GM18951 (cell line): ENCODE data around the gene PLET1.

Source experiments
- POLR2A ChIP-seq: IDR thresholded peaks from 4 replicates; pipeline ENCODE4 v1.6.1; 2011; ENCODE audit warnings: mild to moderate bottlenecking; ENCODE audit not compliant: insufficient read length, insufficient read depth; ENCODE audit errors: extremely low read depth
- in situ Hi-C: fragments of 300-500 bp; cut with MboI; formaldehyde crosslinking; loops from one replicate; pipeline ENCODE4 v1.12.0; 2022; ENCODE audit warnings: low sequenced_read_pairs, mixed read lengths, inconsistent platforms; ENCODE audit not compliant: unreplicated experiment

The PLET1 gene

DNA sequence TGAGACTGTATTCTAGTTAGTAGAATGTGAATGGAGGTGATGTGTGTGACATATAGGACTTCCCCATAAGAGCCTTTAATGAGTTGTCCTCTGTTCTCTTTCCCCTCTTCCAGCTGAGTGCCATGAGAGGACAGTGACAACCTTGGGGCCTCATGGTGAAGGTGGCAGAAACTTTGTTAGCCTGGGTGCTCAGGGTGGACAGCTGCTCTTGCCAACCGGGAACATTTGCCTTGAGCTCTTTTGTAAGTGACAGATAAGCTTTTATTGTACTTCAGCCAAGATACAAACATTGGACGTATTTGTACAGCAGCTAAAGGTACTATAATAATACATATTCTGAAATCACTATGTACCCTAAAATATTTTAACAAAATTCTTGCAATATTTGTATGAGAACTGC is 33.0 kb upstream of the PLET1 start:
- TF ChIP-seq POLR2A = no peak
- in situ Hi-C loops = loop anchor here (25.0 kb wide), 1 partner anchor 994 kb away; no protein-coding TSS in a partner anchor

DNA sequence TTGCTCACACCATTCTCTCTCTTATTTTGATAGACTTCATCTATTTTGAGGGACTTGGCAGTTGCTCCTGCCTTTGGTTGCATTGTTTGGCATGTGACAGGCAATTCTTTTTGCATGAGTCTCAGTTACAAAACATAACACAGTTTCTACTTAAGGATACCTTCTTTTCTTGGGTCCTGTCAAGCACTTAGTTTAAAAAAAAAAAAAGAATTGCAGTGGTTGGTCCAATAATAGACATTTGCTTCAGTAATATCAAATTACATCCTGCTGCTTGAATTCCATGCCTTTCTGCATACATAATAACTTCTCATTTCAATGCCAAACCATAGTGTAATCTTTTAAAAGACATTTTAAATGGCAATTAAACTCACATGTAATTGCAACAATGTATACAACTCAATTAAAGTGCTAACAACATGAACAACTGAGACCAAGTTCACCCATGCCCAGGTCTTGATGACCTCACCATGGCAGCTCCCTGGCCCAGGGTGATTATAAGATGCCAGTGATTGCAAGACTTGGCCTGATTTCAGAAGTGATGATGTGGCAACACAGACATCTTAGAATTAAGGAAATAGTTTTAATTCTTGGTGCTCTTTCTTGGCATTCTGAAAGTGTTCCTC is 32.2 kb upstream of the PLET1 start:
- no peak for TF ChIP-seq POLR2A
- in situ Hi-C loops = loop anchor here (25.0 kb wide), 1 partner anchor 994 kb away; no protein-coding TSS in a partner anchor

DNA sequence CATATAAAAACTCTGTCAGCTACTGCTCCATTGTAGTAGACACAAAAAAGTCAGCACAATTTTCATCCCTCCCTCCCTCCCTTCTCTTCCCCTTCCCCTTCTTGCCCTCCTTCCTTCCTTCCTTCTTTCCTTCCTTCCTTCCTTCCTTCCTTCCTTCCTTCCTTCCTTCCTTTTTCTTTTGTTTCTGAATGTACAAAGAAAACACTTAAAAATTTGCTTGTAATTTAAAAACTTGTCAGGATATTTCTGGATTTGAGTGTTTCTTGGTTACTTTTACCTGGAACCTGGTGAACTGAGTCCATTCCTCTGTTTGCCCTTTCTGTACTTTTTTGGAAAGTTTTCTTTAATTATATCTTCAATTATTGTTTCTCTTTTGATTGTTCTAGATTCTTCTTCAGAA is 31.5 kb upstream of the PLET1 start:
- in situ Hi-C loops = loop anchor here (25.0 kb wide), 1 partner anchor 995 kb away; no protein-coding TSS in a partner anchor
- TF ChIP-seq POLR2A = no peak

DNA sequence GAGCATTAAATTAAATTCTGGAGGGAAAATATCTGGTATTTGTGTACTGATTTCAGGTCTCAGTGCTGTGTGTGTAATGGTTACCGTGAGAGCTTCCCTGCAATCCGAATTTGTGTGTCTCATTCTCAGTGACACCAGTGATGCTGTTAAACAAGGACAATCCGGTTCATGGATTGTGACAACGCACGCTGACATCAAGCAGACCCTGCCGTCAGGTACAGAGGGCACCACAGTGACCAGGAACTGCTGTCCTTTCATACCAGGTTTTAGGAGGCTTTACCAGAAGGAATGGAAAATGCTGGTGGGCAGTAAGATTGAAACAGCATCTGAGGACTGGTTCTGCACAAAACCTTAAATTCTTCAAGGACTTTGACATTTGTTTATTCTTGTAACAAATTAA is 30.5 kb upstream of the PLET1 start:
- no peak for TF ChIP-seq POLR2A
- in situ Hi-C loops = loop anchor here (25.0 kb wide), 1 partner anchor 996 kb away; no protein-coding TSS in a partner anchor

DNA sequence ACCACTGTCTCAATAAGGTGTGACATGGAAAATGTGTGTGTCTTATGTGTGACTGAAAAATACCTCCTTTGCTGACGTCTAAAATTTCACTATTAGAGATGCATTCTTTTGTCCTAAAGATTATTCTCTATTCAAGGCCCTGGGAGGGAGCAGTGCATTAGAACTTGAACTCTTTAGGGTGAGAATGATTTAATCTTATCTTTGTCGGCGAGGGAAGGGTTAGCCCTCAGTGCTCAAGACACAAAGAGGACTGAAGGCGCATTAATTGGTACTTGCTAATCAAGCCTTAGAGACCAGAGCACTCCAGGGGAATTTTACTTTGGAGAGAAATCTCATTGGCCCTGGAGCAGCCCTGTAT is 29.8 kb upstream of the PLET1 start:
- TF ChIP-seq POLR2A = no peak
- in situ Hi-C loops = loop anchor here (25.0 kb wide), 1 partner anchor 997 kb away; no protein-coding TSS in a partner anchor

DNA sequence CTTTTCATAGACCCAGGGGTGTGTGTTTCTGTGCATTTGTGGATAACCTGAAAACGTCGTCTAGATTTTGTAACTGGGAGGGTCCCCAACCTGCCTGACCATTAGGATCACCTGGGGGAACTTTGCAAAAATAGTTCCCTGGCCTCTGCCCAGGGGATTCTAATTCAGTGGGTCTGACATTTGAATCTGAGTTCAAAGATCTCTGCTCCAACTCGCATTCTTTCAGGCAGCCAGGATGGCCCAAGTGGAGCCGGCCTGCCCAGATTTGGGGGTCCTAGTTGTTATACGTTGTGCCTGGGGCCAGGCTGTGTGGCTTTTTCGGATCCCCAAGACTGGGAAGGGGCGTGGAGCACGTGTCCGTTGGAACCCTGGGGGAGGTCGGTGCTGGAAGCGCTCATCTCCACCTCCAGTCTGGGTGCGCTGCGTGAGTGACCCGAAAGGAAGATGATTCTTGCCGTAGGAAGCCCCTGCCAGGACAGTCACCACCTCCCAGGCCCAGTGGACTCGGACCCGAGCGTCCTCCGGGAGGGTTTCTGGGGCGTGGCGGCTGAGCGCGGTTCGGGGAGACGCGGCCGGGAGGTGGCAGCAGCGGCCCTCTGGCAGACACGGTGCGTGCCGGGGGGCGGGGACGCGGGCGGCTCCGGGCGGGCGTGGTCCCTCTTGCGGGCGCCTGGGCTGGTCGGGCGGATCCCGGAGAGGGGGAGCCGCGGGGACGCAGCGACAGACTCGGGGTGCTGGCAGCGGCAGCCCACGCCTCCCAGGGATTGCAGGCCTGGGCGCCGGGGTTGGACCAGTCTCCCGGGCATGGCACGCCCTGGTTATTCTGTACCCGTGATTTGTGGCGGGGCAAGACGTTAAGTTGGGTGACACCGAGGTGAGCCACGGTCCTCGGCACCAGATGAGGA is 29.2 kb upstream of the PLET1 start:
- in situ Hi-C loops = loop anchor here (5.0 to 25.0 kb wide), 2 partner anchors 68 to 997 kb away; no protein-coding TSS in a partner anchor
- no peak for TF ChIP-seq POLR2A

DNA sequence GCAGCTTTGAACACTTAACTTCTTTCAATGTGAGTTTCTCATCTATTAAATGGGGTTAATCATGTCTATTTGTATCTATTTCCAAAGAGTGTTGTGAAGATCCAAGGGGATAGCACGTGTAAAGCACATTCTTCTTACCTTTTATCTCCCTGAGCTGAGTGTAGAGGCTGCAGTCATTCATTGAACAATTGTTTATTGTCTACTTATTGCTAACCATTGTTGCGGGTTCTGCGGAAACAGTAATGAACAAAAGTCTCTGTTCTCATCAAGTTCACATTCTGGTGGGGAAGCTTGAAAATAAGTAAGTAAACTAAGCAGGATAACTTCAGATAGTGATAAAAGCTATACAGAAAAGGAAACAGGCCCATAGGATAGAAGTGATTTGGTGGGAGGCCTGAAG is 27.4 kb upstream of the PLET1 start:
- in situ Hi-C loops = loop anchor here (5.0 to 25.0 kb wide), 2 partner anchors 66 to 999 kb away; no protein-coding TSS in a partner anchor
- no peak for TF ChIP-seq POLR2A

DNA sequence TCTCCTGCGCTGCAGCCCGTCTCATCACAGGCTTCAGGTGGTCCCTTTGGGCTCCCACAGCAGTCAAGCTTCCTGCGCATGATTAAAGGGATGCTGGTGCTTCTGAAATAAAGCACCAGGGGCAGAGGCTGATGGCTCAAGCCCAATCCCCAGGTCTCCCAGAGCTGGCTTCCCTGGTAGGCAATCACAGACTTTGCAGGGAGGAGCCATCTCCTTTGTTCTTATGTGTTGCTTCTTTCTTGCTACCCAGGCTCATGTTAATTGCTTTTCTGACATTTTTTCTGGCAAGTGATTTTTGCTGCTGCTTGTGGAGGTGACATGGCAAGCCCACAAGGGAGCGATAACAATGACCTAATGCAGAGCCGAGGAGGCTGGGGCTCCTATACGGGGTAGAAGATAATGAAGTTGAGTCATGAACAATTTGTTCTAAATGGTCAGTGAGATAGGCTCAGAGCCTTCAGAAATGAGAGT is 25.2 kb upstream of the PLET1 start:
- no peak for TF ChIP-seq POLR2A
- in situ Hi-C loops = loop anchor here (5.0 to 25.0 kb wide), 2 partner anchors 64 to 1001 kb away; no protein-coding TSS in a partner anchor

DNA sequence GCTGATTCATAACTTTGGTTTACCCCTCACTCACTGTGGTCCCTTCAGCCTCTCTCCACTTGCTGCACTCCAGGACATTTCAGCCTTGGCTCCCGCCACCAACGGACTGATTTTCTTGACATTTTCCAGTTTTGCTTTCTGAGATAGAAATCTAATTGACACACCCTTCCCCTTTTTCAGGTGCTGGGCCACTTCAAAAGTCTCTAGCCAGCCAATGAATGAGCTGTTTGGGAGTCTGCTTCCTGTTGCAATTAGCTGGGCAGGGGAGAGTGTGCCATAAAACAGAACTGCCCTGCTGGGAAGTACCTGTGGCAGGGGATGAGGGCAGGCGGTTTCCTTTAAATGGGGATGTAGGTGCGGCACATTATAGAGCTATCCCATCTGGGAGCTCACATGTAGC is 21.1 kb upstream of the PLET1 start:
- in situ Hi-C loops = loop anchor here (25.0 kb wide), 1 partner anchor 1006 kb away; no protein-coding TSS in a partner anchor
- TF ChIP-seq POLR2A = no peak

DNA sequence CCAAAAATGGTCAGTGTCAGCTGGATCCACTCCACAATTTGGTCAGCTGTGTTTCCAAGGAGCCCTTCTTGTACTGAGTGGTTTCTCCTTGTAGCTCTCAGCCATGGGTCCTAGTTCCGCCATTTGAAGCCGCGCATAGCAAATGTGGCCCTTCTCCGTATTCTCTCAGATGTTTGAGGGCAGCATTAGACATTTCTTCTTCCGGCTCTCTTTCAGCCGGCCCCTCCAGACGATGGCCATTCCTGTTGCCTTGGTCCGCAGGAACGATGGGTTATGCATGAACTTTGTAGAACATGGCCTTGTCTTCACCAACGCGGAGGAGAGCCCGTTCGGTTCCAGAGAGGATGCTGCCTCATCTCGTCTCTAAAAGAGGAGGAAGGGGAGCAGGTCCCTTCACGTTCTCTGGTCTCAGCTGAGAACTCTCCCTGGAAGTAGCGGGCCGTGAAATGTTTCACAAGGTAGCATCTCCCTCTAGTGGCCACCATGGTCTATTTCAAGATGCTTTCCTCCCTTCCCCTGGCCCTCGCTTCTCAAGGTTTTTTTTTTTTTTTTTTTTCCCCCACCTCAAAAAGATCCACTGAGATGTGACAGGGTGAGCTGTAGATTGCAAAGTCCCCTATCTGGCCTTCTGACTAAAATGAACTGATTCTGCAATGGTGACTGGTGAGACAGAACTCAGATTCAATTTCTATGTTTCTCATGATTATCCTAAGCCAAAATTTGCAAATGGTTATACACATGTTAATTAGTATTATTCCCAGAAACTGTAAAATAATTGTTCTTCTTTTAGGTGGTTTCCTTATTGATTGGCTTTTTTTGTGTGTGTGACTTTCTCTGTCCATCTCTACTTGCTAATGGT is 19.8 kb upstream of the PLET1 start:
- TF ChIP-seq POLR2A = no peak
- in situ Hi-C loops = loop anchor here (25.0 kb wide), 1 partner anchor 1007 kb away; no protein-coding TSS in a partner anchor

DNA sequence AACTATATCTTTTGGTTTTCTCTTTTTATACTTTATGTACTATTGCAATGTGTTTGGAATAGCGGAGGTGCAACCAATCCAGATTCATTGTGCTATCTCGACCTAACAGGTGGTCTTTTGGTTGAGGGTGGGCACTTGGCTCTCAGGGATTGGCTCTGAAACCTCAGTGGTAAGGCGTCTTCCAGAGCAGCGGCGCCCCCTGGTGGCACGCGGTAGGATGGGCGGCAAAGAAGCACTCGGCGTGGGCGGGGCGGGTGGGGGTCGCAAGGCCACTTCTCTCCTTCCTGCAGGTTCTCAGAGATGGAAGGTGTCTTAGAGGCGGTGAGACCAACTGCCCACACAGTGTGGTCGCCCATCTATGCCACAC is 19.2 kb upstream of the PLET1 start:
- in situ Hi-C loops = loop anchor here (25.0 kb wide), 1 partner anchor 1007 kb away; no protein-coding TSS in a partner anchor
- no peak for TF ChIP-seq POLR2A

DNA sequence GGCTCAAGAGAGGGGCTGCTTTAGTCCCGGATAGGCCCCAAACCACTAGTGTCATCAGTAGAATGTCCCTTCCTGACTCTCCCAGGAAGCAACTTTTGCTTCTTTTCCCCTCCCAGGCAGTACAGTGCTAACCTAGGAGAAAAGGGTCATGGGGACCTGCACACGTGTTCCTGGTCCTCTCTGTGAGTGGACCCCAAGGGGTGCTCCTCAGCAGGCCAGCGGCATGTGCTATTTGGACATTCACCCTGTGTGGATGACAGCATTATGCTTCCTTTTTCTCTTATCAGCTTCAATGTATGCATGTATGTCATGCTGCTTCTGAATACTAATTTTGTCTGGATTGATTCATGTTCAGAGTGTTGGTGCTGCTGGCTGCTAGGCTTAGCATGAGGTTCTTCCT is 18.1 kb upstream of the PLET1 start:
- in situ Hi-C loops = loop anchor here (25.0 kb wide), 1 partner anchor 1008 kb away; no protein-coding TSS in a partner anchor

DNA sequence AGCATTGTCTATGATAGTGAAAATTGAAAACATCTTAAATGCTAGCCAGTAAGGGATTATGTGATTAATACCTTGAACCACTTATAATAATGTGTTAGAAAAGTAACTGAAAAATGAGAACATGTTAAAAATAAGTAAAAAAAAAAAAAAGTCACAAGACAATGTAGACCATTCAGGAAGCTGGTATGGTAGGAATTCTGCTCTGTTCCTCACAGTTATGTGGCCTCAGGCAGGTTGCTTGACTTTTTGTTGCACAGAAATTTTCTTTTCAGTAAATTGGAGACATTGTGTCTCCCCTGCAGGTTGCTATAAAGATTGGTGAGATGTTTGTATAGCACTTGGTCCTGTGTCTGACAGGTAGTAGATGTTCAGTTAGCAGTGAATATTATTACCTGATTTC is 17.3 kb upstream of the PLET1 start:
- TF ChIP-seq POLR2A = no peak
- in situ Hi-C loops = loop anchor here (25.0 kb wide), 1 partner anchor 1009 kb away; no protein-coding TSS in a partner anchor

More for the DNA sequence above, 18.1 kb upstream of the PLET1 start:
- no peak for TF ChIP-seq POLR2A

DNA sequence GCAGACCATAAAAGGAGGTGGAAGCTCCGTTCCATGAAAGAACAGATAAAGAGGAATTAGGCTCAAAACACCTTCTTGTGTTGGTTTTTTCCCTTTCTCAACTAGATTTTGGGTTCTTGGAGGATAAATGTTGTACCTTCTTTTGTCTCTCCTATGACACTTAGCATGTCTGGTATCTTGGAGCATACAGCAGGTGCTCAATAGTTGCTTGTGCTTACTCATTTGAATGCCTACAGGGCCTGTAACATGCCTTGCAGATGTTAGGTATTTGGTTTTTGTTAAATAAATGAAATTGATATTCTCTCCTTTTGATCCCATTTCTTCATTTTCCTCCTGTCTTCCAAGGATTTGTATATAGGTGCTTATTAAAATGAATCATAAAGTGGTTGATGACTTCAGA is 16.4 kb upstream of the PLET1 start:
- in situ Hi-C loops = loop anchor here (25.0 kb wide), 1 partner anchor 1010 kb away; no protein-coding TSS in a partner anchor
- no peak for TF ChIP-seq POLR2A
